ENCODE measurements around the gene ETS2. TPM values are rescaled to one million over a fixed set of nuclear protein-coding genes. Genes with fewer than 3 reads are reported as not detected.

Gene ETS2
- total RNA-seq, 1 experiment from 2014 or later: 35.3 TPM

DNA sequence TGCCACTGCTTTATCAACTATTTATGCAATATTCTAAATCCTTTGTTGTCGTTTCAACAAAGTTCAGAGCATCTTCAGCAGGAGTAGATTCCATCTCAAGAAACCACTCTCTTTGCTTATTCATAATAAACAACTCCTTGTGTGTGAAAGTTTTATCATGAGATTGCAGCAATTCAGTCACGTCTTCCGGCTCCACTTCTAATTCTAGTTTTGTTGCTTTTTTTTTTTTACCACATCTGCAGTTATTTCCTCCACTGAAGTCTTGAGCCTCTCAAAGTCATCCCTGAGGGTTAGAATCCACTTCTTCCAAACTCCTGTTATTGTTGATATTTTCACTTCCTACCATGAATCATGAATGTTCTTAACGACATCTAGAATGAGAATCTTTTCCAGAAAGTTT lies 14.8 kb upstream of the ETS2 start:
- peaks cover 23 to 26% of the 10 kb centered on the region in 2 experiments for H3K4me1 Mint-ChIP-seq
- no peaks in the 10 kb centered on the region for H3K79me1 ChIP-seq (ENCODE audit: insufficient read depth, low read depth, low read length, poor library complexity, severe bottlenecking)
- no peak overlapping the region for H2BK15ac ChIP-seq (ENCODE audit: low read depth, low read length)
- no peaks in the 10 kb centered on the region; a peak in 2 of 5 replicates for H3K9me3 Mint-ChIP-seq
- no peak overlapping the region for H3K4me2 ChIP-seq (ENCODE audit: insufficient read depth, insufficient read length, low read length)
- no peak overlapping the region for H3K56ac ChIP-seq (ENCODE audit: insufficient read length, low read depth, low read length)
- WGBS (ENCODE audit: extremely low coverage, insufficient read length, low lambda C conversion rate): no CpG with 5 or more reads among the region's 4 CpGs
- H3K4ac ChIP-seq (ENCODE audit: low read depth, low read length): no peak overlapping the region
- H3K14ac ChIP-seq (ENCODE audit: insufficient read depth, low read length): no peak overlapping the region
- H2AFZ ChIP-seq (ENCODE audit: low read length): no peak overlapping the region
- H4K5ac ChIP-seq (ENCODE audit: insufficient read length, low read depth, low read length): no peak overlapping the region
- no peak overlapping the region for H3K27ac ChIP-seq (ENCODE audit: insufficient read length, low read depth, low read length)
- DNase-seq: no peak
- no peak overlapping the region for H2BK5ac ChIP-seq (ENCODE audit: insufficient read length, low read length)
- no peak overlapping the region for H3K23ac ChIP-seq (ENCODE audit: insufficient read length, low read depth, low read length)
- no peak overlapping the region for H2AK5ac ChIP-seq (ENCODE audit: insufficient read length, low read length)
- no peaks in the 10 kb centered on the region for H3K23me2 ChIP-seq (ENCODE audit: insufficient read length, low read depth, low read length, poor library complexity, severe bottlenecking)
- H4K91ac ChIP-seq (ENCODE audit: insufficient read length, low read depth, low read length): no peak overlapping the region
- no peaks in the 10 kb centered on the region for H3K27me3 ChIP-seq (ENCODE audit: insufficient read depth, low read length)
- H3T11ph ChIP-seq (ENCODE audit: low read length): no peak overlapping the region
- H3K9me3 ChIP-seq (ENCODE audit: control insufficient read depth, low read depth, low read length): no peaks in the 10 kb centered on the region
- H3K9ac ChIP-seq (ENCODE audit: extremely low read depth, insufficient read length, low read length): no peak overlapping the region
- H3K4me3 Mint-ChIP-seq: no peak overlapping the region
- no peak overlapping the region for H2BK120ac ChIP-seq (ENCODE audit: low read depth, low read length, poor library complexity, severe bottlenecking)
- H3K36me3 Mint-ChIP-seq (ENCODE audit: insufficient read depth in 1 of 3, low read depth in 3 of 3): no peaks in the 10 kb centered on the region; a peak in 1 of 7 replicates
- no peaks in the 10 kb centered on the region for H3K79me2 ChIP-seq (ENCODE audit: insufficient read depth, low read length)
- no peak overlapping the region for H3K18ac ChIP-seq (ENCODE audit: insufficient read length, low read depth, low read length)
- no peak overlapping the region for H2BK12ac ChIP-seq (ENCODE audit: insufficient read length, low read depth, low read length)
- TF ChIP-seq, protein P1, sequence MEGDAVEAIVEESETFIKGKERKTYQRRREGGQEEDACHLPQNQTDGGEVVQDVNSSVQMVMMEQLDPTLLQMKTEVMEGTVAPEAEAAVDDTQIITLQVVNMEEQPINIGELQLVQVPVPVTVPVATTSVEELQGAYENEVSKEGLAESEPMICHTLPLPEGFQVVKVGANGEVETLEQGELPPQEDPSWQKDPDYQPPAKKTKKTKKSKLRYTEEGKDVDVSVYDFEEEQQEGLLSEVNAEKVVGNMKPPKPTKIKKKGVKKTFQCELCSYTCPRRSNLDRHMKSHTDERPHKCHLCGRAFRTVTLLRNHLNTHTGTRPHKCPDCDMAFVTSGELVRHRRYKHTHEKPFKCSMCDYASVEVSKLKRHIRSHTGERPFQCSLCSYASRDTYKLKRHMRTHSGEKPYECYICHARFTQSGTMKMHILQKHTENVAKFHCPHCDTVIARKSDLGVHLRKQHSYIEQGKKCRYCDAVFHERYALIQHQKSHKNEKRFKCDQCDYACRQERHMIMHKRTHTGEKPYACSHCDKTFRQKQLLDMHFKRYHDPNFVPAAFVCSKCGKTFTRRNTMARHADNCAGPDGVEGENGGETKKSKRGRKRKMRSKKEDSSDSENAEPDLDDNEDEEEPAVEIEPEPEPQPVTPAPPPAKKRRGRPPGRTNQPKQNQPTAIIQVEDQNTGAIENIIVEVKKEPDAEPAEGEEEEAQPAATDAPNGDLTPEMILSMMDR (conservative IDR thresholded peaks at IDR 0.05): no peak
- no peaks in the 10 kb centered on the region; the same call in 1 of the 2 replicates for H3K4me1 ChIP-seq (ENCODE audit: insufficient read depth, low read length)
- no peaks in the 10 kb centered on the region for H4K20me1 ChIP-seq (ENCODE audit: control insufficient read depth, insufficient read depth, insufficient read length)
- H3K27ac Mint-ChIP-seq: no peak overlapping the region
- H4K8ac ChIP-seq (replicated peaks; ENCODE audit: insufficient read length, low read depth, low read length): no peak overlapping the region
- no peak overlapping the region for H2BK20ac ChIP-seq (ENCODE audit: low read depth, low read length, poor library complexity, severe bottlenecking)
- peaks cover 2% of the 10 kb centered on the region; the same call in 1 of the 2 replicates for H3K27me3 Mint-ChIP-seq (ENCODE audit: low read depth)

All from H9 (cell line).